ENCODE measurements around the gene RAD51D.

DNA sequence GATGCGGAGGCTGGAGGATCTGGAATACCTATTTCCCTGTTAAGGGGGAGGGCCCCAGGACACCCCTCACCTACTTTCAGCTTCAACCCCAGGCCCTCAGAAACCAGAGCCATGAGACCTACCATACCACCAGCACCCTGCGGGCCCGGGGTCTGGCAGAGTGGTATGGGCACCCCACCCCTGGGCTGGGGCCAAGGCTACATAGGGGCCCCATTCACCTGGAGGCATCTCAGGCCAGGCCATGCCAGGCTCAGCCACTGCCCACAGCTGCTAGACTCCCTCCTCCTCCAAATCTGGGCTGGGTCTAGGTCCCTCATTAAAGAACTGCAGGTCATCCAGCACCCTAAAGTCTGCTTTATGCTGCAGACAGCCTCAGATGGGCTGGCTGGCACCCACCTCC lies 10.7 kb upstream of the RAD51D start:
- TF ChIP-seq, protein P1, sequence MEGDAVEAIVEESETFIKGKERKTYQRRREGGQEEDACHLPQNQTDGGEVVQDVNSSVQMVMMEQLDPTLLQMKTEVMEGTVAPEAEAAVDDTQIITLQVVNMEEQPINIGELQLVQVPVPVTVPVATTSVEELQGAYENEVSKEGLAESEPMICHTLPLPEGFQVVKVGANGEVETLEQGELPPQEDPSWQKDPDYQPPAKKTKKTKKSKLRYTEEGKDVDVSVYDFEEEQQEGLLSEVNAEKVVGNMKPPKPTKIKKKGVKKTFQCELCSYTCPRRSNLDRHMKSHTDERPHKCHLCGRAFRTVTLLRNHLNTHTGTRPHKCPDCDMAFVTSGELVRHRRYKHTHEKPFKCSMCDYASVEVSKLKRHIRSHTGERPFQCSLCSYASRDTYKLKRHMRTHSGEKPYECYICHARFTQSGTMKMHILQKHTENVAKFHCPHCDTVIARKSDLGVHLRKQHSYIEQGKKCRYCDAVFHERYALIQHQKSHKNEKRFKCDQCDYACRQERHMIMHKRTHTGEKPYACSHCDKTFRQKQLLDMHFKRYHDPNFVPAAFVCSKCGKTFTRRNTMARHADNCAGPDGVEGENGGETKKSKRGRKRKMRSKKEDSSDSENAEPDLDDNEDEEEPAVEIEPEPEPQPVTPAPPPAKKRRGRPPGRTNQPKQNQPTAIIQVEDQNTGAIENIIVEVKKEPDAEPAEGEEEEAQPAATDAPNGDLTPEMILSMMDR (IDR thresholded peaks at IDR 0.05; ENCODE audit: borderline replicate concordance, extremely low read depth, low read length, poor library complexity, severe bottlenecking) = no peak
- TF ChIP-seq EZH2 (IDR thresholded peaks at IDR 0.05; ENCODE audit: borderline replicate concordance, low read depth, low read length, severe bottlenecking) = no peak

All from DND-41 (cell line).